ENCODE measurements around the gene ODAD2.

- TF ChIP-seq, protein P1, sequence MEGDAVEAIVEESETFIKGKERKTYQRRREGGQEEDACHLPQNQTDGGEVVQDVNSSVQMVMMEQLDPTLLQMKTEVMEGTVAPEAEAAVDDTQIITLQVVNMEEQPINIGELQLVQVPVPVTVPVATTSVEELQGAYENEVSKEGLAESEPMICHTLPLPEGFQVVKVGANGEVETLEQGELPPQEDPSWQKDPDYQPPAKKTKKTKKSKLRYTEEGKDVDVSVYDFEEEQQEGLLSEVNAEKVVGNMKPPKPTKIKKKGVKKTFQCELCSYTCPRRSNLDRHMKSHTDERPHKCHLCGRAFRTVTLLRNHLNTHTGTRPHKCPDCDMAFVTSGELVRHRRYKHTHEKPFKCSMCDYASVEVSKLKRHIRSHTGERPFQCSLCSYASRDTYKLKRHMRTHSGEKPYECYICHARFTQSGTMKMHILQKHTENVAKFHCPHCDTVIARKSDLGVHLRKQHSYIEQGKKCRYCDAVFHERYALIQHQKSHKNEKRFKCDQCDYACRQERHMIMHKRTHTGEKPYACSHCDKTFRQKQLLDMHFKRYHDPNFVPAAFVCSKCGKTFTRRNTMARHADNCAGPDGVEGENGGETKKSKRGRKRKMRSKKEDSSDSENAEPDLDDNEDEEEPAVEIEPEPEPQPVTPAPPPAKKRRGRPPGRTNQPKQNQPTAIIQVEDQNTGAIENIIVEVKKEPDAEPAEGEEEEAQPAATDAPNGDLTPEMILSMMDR (IDR thresholded peaks at IDR 0.05; ENCODE audit: insufficient read depth, low read depth, low read length), result no peak
- no peak for TF ChIP-seq EZH2 (IDR thresholded peaks at IDR 0.05; ENCODE audit: insufficient read depth, low read length)
Observed at GRCh38 chr10:28008054-28008453, 9.2 kb upstream of the ODAD2 start.

Data from astrocyte (in vitro differentiated cells and primary cell).